ENCODE measurements around the gene MYO6. TPM values are rescaled to one million over a fixed set of nuclear protein-coding genes. Genes with fewer than 3 reads are reported as not detected.

The MYO6 gene
- polyA plus RNA-seq, 4 donors = 43.7 to 140 (median 106) TPM

DNA sequence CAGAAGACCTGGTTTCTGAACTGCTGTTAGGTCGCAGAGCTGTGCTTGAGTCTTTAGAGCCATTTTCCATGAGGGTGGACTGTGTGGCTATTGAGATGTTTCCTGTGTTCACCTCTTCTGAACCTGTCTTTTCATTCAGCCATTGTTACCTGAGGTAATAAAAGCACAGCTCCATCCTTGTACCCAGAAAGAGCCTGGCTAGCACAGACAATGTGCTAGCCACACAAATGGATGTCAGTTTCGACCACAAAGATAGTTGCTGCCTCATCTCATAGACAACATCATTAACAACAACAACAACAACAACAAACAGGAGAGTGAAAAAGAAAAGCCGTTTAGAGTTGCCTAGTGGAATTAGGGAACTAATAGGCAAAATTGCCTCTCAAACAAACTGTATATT is 114.7 kb downstream of the MYO6 start:
- no peak for FAIRE-seq
- H3K27me3 ChIP-seq (ENCODE audit: control insufficient read depth in 3 of 3, insufficient read depth in 3 of 3, low read length in 3 of 3) = no peaks in the 10 kb centered on the region
- no peak overlapping the region for H3K4me3 ChIP-seq (ENCODE audit: low read depth in 1 of 3, low read length in 3 of 3)
- peaks cover 0 to 8% (median 0%) of the 10 kb centered on the region in 3 donors for H3K4me1 ChIP-seq (ENCODE audit: control insufficient read depth in 3 of 3, insufficient read depth in 2 of 3, low read depth in 1 of 3, low read length in 2 of 3)
- peak overlapping the region in 1 of 3 donors; percentile 44 for H3K27ac ChIP-seq (ENCODE audit: low read depth in 1 of 3, low read length in 2 of 3)
- WGBS, 3 donors = 69 to 79% (median 69%) methylated on average over 3 of the region's 3 CpGs
- H3K36me3 ChIP-seq (ENCODE audit: control insufficient read depth in 3 of 3, insufficient read depth in 2 of 3, low read depth in 1 of 3, low read length in 3 of 3) = peaks cover 4 to 40% (median 18%) of the 10 kb centered on the region in 3 donors
- no peak for DNase-seq
- no peaks in the 10 kb centered on the region for H3K9me3 ChIP-seq (ENCODE audit: control insufficient read depth in 2 of 2, insufficient read depth in 1 of 2, low read depth in 1 of 2, low read length in 1 of 2)

GRCh38 chr6:75864446-75864845 is 115.4 kb downstream of the MYO6 start:
- H3K27me3 ChIP-seq (ENCODE audit: control insufficient read depth in 3 of 3, insufficient read depth in 3 of 3, low read length in 3 of 3) = no peaks in the 10 kb centered on the region
- peak overlapping the region in 1 of 3 donors; percentile 66 for H3K27ac ChIP-seq (ENCODE audit: low read depth in 1 of 3, low read length in 2 of 3)
- no peaks in the 10 kb centered on the region for H3K9me3 ChIP-seq (ENCODE audit: control insufficient read depth in 2 of 2, insufficient read depth in 1 of 2, low read depth in 1 of 2, low read length in 1 of 2)
- H3K4me3 ChIP-seq (ENCODE audit: low read depth in 1 of 3, low read length in 3 of 3) = no peak overlapping the region
- peaks cover 0 to 8% (median 0%) of the 10 kb centered on the region in 3 donors for H3K4me1 ChIP-seq (ENCODE audit: control insufficient read depth in 3 of 3, insufficient read depth in 2 of 3, low read depth in 1 of 3, low read length in 2 of 3)
- peaks cover 4 to 34% (median 16%) of the 10 kb centered on the region in 3 donors for H3K36me3 ChIP-seq (ENCODE audit: control insufficient read depth in 3 of 3, insufficient read depth in 2 of 3, low read depth in 1 of 3, low read length in 3 of 3)
- DNase-seq (peak in 1 of 2 donors; percentile 72), FAIRE-seq (no peak)
- WGBS, 3 donors = 78 to 88% (median 80%) methylated on average over 2 of the region's 2 CpGs

DNA sequence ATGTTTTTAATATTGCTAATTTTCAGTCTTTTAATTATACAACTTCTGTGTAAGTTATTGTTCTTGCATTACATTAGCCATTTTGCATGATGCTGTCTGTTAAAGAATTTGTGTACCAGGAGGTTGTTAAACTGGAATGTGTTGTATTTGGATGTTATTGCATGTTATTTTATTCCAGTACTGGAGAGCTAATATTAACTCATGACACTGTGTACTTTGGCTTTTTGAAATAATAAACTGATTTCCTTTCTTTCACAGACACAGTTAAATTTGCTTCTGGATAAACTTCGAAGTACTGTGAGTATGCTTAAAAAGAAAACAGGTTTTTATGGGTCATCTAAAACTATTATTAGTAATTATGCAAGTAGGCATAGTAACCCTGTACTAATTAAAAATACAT is 121.3 kb downstream of the MYO6 start:
- Histone ChIP-seq H3K4me3 (ENCODE audit: low read depth in 1 of 3, low read length in 3 of 3) (no peak overlapping the region), H3K36me3 (ENCODE audit: control insufficient read depth in 3 of 3, insufficient read depth in 2 of 3, low read depth in 1 of 3, low read length in 3 of 3) (peaks cover 9 to 29% (median 10%) of the 10 kb centered on the region in 3 donors), H3K9me3 (ENCODE audit: control insufficient read depth in 2 of 2, insufficient read depth in 1 of 2, low read depth in 1 of 2, low read length in 1 of 2) (no peaks in the 10 kb centered on the region), H3K27ac (ENCODE audit: low read depth in 1 of 3, low read length in 2 of 3) (no peak overlapping the region), H3K27me3 (ENCODE audit: control insufficient read depth in 3 of 3, insufficient read depth in 3 of 3, low read length in 3 of 3) (no peaks in the 10 kb centered on the region), H3K4me1 (ENCODE audit: control insufficient read depth in 3 of 3, insufficient read depth in 2 of 3, low read depth in 1 of 3, low read length in 2 of 3) (no peaks in the 10 kb centered on the region)
- FAIRE-seq (no peak), DNase-seq (peak in 1 of 2 donors; percentile 7)
- WGBS, 3 donors = 44 to 63% (median 54%) methylated on average over 1 of the region's 1 CpG

DNA sequence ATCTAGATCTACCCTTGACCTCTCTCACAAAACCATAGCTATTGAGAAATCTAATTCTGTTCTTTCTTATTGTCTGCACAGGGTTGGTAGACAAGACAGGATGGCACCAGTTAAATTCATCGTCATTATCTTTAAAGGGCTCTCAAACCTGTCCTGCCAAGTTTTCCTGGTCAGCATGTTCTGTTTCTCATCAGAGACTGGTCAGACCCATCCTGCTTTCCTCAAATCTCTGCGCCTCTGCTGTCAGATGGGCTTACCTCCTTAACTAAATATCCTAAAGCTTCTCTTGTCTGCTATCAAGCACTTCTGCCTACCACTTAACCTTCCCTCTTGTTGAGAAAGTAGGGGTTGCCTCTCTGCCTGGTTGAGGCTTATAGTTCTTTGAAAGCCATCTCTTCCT is 125.2 kb downstream of the MYO6 start:
- FAIRE-seq = no peak
- H3K9me3 ChIP-seq (ENCODE audit: control insufficient read depth in 2 of 2, insufficient read depth in 1 of 2, low read depth in 1 of 2, low read length in 1 of 2) = no peaks in the 10 kb centered on the region
- no peak overlapping the region for H3K4me3 ChIP-seq (ENCODE audit: low read depth in 1 of 3, low read length in 3 of 3)
- no peaks in the 10 kb centered on the region for H3K4me1 ChIP-seq (ENCODE audit: control insufficient read depth in 3 of 3, insufficient read depth in 2 of 3, low read depth in 1 of 3, low read length in 2 of 3)
- no peaks in the 10 kb centered on the region for H3K27me3 ChIP-seq (ENCODE audit: control insufficient read depth in 3 of 3, insufficient read depth in 3 of 3, low read length in 3 of 3)
- WGBS, 3 donors = 82 to 97% (median 91%) methylated on average over 2 of the region's 2 CpGs
- H3K36me3 ChIP-seq (ENCODE audit: control insufficient read depth in 3 of 3, insufficient read depth in 2 of 3, low read depth in 1 of 3, low read length in 3 of 3) = peaks cover 6 to 33% (median 8%) of the 10 kb centered on the region in 3 donors
- no peak for DNase-seq
- no peak overlapping the region for H3K27ac ChIP-seq (ENCODE audit: low read depth in 1 of 3, low read length in 2 of 3)

DNA sequence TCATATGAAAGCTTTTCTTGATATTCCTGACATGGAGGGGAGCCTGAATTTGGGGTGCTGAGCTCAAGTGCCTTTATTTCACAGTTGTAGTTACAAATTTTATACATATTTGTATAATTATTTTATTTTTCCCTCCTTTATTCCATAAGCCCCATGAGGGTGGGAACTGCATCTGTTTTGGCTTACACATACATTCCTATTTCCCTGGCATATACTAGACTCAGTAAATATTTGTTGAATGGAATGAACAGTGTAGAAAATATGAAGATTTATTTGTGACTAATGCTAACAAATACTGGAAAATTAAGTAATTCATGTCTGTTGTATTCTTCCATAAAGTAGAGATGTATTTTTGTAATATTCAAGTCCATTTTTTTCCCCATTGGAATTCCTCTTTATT is 127.1 kb downstream of the MYO6 start:
- no peaks in the 10 kb centered on the region for H3K9me3 ChIP-seq (ENCODE audit: control insufficient read depth in 2 of 2, insufficient read depth in 1 of 2, low read depth in 1 of 2, low read length in 1 of 2)
- no peak overlapping the region for H3K4me3 ChIP-seq (ENCODE audit: low read depth in 1 of 3, low read length in 3 of 3)
- FAIRE-seq (no peak), DNase-seq (no peak)
- peaks cover 6 to 38% (median 10%) of the 10 kb centered on the region in 3 donors for H3K36me3 ChIP-seq (ENCODE audit: control insufficient read depth in 3 of 3, insufficient read depth in 2 of 3, low read depth in 1 of 3, low read length in 3 of 3)
- H3K4me1 ChIP-seq (ENCODE audit: control insufficient read depth in 3 of 3, insufficient read depth in 2 of 3, low read depth in 1 of 3, low read length in 2 of 3) = no peaks in the 10 kb centered on the region
- H3K27me3 ChIP-seq (ENCODE audit: control insufficient read depth in 3 of 3, insufficient read depth in 3 of 3, low read length in 3 of 3) = no peaks in the 10 kb centered on the region
- H3K27ac ChIP-seq (ENCODE audit: low read depth in 1 of 3, low read length in 2 of 3) = no peak overlapping the region

GRCh38 chr6:75880305-75880704 is 131.3 kb downstream of the MYO6 start:
- H3K27ac ChIP-seq (ENCODE audit: low read depth in 1 of 3, low read length in 2 of 3) = no peak overlapping the region
- WGBS, 3 donors = 91 to 98% (median 92%) methylated on average over 1 of the region's 1 CpG
- no peaks in the 10 kb centered on the region for H3K27me3 ChIP-seq (ENCODE audit: control insufficient read depth in 3 of 3, insufficient read depth in 3 of 3, low read length in 3 of 3)
- H3K4me1 ChIP-seq (ENCODE audit: control insufficient read depth in 3 of 3, insufficient read depth in 2 of 3, low read depth in 1 of 3, low read length in 2 of 3) = no peaks in the 10 kb centered on the region
- FAIRE-seq (no peak), DNase-seq (no peak)
- no peak overlapping the region for H3K4me3 ChIP-seq (ENCODE audit: low read depth in 1 of 3, low read length in 3 of 3)
- H3K9me3 ChIP-seq (ENCODE audit: control insufficient read depth in 2 of 2, insufficient read depth in 1 of 2, low read depth in 1 of 2, low read length in 1 of 2) = no peaks in the 10 kb centered on the region
- H3K36me3 ChIP-seq (ENCODE audit: control insufficient read depth in 3 of 3, insufficient read depth in 2 of 3, low read depth in 1 of 3, low read length in 3 of 3) = peaks cover 0 to 21% (median 14%) of the 10 kb centered on the region in 3 donors

DNA sequence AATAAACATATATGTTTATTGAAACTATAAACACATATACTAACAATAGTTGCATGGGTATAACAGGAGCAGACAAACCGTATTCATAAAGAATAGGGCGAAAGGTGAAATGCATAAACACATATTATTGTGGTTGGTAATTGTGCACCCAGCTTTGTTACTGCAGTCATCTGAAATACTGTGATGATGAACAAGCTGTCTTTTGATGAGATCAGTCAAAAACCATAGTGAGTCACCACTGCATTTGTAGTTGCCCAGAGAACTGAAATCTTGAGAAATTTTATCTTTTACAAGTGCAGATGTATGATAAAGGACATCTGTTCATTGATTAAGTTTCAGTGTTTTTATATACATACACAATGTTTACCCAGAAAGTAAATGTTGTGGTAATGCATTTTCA is 133.7 kb downstream of the MYO6 start:
- no peaks in the 10 kb centered on the region for H3K4me1 ChIP-seq (ENCODE audit: control insufficient read depth in 3 of 3, insufficient read depth in 2 of 3, low read depth in 1 of 3, low read length in 2 of 3)
- no peaks in the 10 kb centered on the region for H3K9me3 ChIP-seq (ENCODE audit: control insufficient read depth in 2 of 2, insufficient read depth in 1 of 2, low read depth in 1 of 2, low read length in 1 of 2)
- H3K27ac ChIP-seq (ENCODE audit: low read depth in 1 of 3, low read length in 2 of 3) = no peak overlapping the region
- no peak overlapping the region for H3K4me3 ChIP-seq (ENCODE audit: low read depth in 1 of 3, low read length in 3 of 3)
- peaks cover 0 to 18% (median 8%) of the 10 kb centered on the region in 3 donors for H3K36me3 ChIP-seq (ENCODE audit: control insufficient read depth in 3 of 3, insufficient read depth in 2 of 3, low read depth in 1 of 3, low read length in 3 of 3)
- no peaks in the 10 kb centered on the region for H3K27me3 ChIP-seq (ENCODE audit: control insufficient read depth in 3 of 3, insufficient read depth in 3 of 3, low read length in 3 of 3)
- DNase-seq (no peak), FAIRE-seq (no peak)
- 80 to 86% (median 86%) methylated on average over 2 of the region's 2 CpGs for WGBS, 3 donors

- 68 to 87% (median 82%) methylated on average over 2 of the region's 2 CpGs for WGBS, 3 donors
- no peaks in the 10 kb centered on the region for H3K4me1 ChIP-seq (ENCODE audit: control insufficient read depth in 3 of 3, insufficient read depth in 2 of 3, low read depth in 1 of 3, low read length in 2 of 3)
- FAIRE-seq = no peak
- H3K27me3 ChIP-seq (ENCODE audit: control insufficient read depth in 3 of 3, insufficient read depth in 3 of 3, low read length in 3 of 3) = no peaks in the 10 kb centered on the region
- no peak overlapping the region for H3K4me3 ChIP-seq (ENCODE audit: low read depth in 1 of 3, low read length in 3 of 3)
- no peak for DNase-seq
- H3K27ac ChIP-seq (ENCODE audit: low read depth in 1 of 3, low read length in 2 of 3) = no peak overlapping the region
- no peaks in the 10 kb centered on the region for H3K9me3 ChIP-seq (ENCODE audit: control insufficient read depth in 2 of 2, insufficient read depth in 1 of 2, low read depth in 1 of 2, low read length in 1 of 2)
- H3K36me3 ChIP-seq (ENCODE audit: control insufficient read depth in 3 of 3, insufficient read depth in 2 of 3, low read depth in 1 of 3, low read length in 3 of 3) = peaks cover 0 to 24% (median 7%) of the 10 kb centered on the region in 3 donors
Measured at GRCh38 chr6:75884822-75885221, 135.8 kb downstream of the MYO6 start.

DNA sequence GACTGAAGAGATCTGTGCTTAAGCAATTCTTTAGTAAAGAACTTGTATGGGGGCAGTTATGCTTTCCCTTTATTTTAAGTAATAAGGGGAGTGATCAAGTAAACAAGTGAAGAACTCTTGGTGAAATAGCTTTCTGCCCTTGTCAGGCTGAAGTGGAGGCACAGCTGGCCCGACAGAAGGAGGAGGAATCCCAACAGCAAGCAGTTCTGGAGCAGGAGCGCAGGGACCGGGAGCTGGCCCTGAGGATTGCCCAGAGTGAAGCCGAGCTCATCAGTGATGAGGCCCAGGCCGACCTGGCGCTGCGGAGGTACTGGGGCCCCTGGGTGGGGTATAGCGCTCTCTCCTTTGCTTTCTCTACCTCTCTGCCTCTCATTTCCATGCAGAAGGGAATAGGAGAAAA is 143.3 kb downstream of the MYO6 start:
- FAIRE-seq = no peak
- Histone ChIP-seq H3K4me1 (ENCODE audit: control insufficient read depth in 3 of 3, insufficient read depth in 2 of 3, low read depth in 1 of 3, low read length in 2 of 3) (no peaks in the 10 kb centered on the region), H3K4me3 (ENCODE audit: low read depth in 1 of 3, low read length in 3 of 3) (no peak overlapping the region), H3K36me3 (ENCODE audit: control insufficient read depth in 3 of 3, insufficient read depth in 2 of 3, low read depth in 1 of 3, low read length in 3 of 3) (peaks cover 0 to 29% (median 3%) of the 10 kb centered on the region in 3 donors), H3K27me3 (ENCODE audit: control insufficient read depth in 3 of 3, insufficient read depth in 3 of 3, low read length in 3 of 3) (no peaks in the 10 kb centered on the region), H3K9me3 (ENCODE audit: control insufficient read depth in 2 of 2, insufficient read depth in 1 of 2, low read depth in 1 of 2, low read length in 1 of 2) (no peaks in the 10 kb centered on the region), H3K27ac (ENCODE audit: low read depth in 1 of 3, low read length in 2 of 3) (no peak overlapping the region)
- 89 to 94% (median 89%) methylated on average over 8 of the region's 8 CpGs for WGBS, 3 donors
- no peak for DNase-seq
